ENCODE data around the gene BMP6. TPM values are rescaled to one million over a fixed set of nuclear protein-coding genes. Genes with fewer than 3 reads are reported as not detected.

BMP6 gene
- total and polyA plus RNA-seq, 2 donors (not counting 3 experiments of a cell fraction or from before 2014, with no cell fraction given) = 221 to 276 TPM

- Histone ChIP-seq H3K4me2 (ENCODE audit: insufficient read depth, low read length) (no peak overlapping the region), H3K79me2 (ENCODE audit: control insufficient read depth, insufficient read depth, low read length) (no peaks in the 10 kb centered on the region), H3K27me3 (ENCODE audit: control insufficient read depth in 2 of 2, insufficient read depth in 2 of 2, low read length in 2 of 2) (no peaks in the 10 kb centered on the region), H3K9me1 (replicated peaks; ENCODE audit: control insufficient read depth, extremely low read depth, insufficient read depth, low read length) (no peaks in the 10 kb centered on the region), H3K4me3 (replicated peaks in 1 of 3; ENCODE audit: insufficient read depth in 1 of 3, low read depth in 1 of 3, low read length in 3 of 3) (no peak overlapping the region), H3K9me3 (replicated peaks; ENCODE audit: control insufficient read depth, insufficient read depth, low read length) (no peaks in the 10 kb centered on the region), H3K27ac (ENCODE audit: insufficient read depth, low read depth, low read length) (no peak overlapping the region), H3K4me1 (ENCODE audit: control insufficient read depth, extremely low read depth, insufficient read depth, low read length) (no peaks in the 10 kb centered on the region), H4K20me1 (replicated peaks; ENCODE audit: control insufficient read depth, extremely low read depth, insufficient read depth, low read length) (no peaks in the 10 kb centered on the region), H2AFZ (ENCODE audit: low read depth, low read length) (no peak overlapping the region), H3K36me3 (ENCODE audit: control insufficient read depth in 2 of 2, extremely low read depth in 1 of 2, insufficient read depth in 2 of 2, low read length in 2 of 2) (no peaks in the 10 kb centered on the region), H3K9ac (replicated peaks; ENCODE audit: extremely low read depth, insufficient read depth, low read length) (no peak overlapping the region)
- FAIRE-seq = no peak
- no peak for TF ChIP-seq MYC (IDR thresholded peaks at IDR 0.05; ENCODE audit: low read depth, low read length)
- TF ChIP-seq MAX (IDR thresholded peaks at IDR 0.05; ENCODE audit: insufficient read depth, insufficient read length) = no peak
- TF ChIP-seq FOS (IDR thresholded peaks at IDR 0.05; ENCODE audit: borderline replicate concordance, insufficient read depth, low read length) = no peak
- no peak for TF ChIP-seq JUN (IDR thresholded peaks at IDR 0.05; ENCODE audit: borderline replicate concordance, insufficient read depth, insufficient read length, low read depth)
- no peak for TF ChIP-seq GATA2 (IDR thresholded peaks at IDR 0.05; ENCODE audit: insufficient read depth, insufficient read length, low read depth, low read length)
- TF ChIP-seq POLR2A (IDR thresholded peaks at IDR 0.05; ENCODE audit: low read depth, low read length) = no peak
- TF ChIP-seq EZH2 (IDR thresholded peaks at IDR 0.05; ENCODE audit: borderline replicate concordance, low read depth, low read length, severe bottlenecking) = no peak
- intact Hi-C loops (cut with micrococcal nuclease) = no loop called here
- BruUV-seq (replicated peaks) = no TSS peak
- ChIA-PET POLR2A (no interaction called here), CTCF (interaction anchor here (1.2 kb wide), 1 partner anchor 17 kb away, joined by 5 read pairs; no protein-coding TSS in a partner anchor)
- no peak for DNase-seq (ENCODE audit: low read depth, low spot score)
- dilution Hi-C loops (cut with MboI; ENCODE audit: extremely low pct_ligation_motif_present, low sequenced_read_pairs) = no loop called here
Observed at GRCh38 chr6:7922596-7922995, 196.7 kb downstream of the BMP6 start.

DNA sequence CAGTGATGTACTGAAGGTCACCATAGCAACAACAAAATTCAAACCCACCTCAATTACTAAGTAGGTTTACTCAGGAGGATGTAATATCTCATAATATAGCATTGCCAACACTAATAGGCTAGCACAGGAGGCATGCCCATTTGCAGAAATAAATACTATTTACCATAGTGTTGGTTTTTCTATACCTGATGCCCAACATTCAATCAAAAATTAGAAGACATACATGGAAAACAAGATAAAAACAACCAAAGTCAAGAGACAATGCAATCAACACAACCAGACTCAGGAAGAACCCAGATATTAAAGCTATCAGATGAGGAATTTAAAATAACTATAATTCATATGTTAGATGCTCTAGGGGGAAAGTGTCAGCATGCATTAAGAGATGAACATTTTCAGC is 199.0 kb downstream of the BMP6 start:
- no peak overlapping the region for H3K4me3 ChIP-seq (replicated peaks in 1 of 3; ENCODE audit: insufficient read depth in 1 of 3, low read depth in 1 of 3, low read length in 3 of 3)
- H3K27ac ChIP-seq (ENCODE audit: insufficient read depth, low read depth, low read length) = no peak overlapping the region
- FAIRE-seq (no peak), DNase-seq (ENCODE audit: low read depth, low spot score) (no peak)
- no peak overlapping the region for H3K9ac ChIP-seq (replicated peaks; ENCODE audit: extremely low read depth, insufficient read depth, low read length)
- no peak overlapping the region for H3K4me2 ChIP-seq (ENCODE audit: insufficient read depth, low read length)
- TF ChIP-seq JUN (IDR thresholded peaks at IDR 0.05; ENCODE audit: borderline replicate concordance, insufficient read depth, insufficient read length, low read depth) = no peak
- no peak for TF ChIP-seq POLR2AphosphoS5 (IDR thresholded peaks at IDR 0.05; ENCODE audit: insufficient read depth, low read depth, low read length)
- no peak for TF ChIP-seq FOS (IDR thresholded peaks at IDR 0.05; ENCODE audit: borderline replicate concordance, insufficient read depth, low read length)
- no peak for TF ChIP-seq POLR2A (IDR thresholded peaks at IDR 0.05; ENCODE audit: low read depth, low read length)
- TF ChIP-seq MAX (IDR thresholded peaks at IDR 0.05; ENCODE audit: insufficient read depth, insufficient read length) = no peak
- no peak for TF ChIP-seq MYC (IDR thresholded peaks at IDR 0.05; ENCODE audit: low read depth, low read length)
- no peak for TF ChIP-seq CTCF (IDR thresholded peaks at IDR 0.05; ENCODE audit: extremely low read depth in 1 of 2, insufficient read depth in 1 of 2, low read depth in 1 of 2, low read length in 2 of 2)
- no peak for TF ChIP-seq EZH2 (IDR thresholded peaks at IDR 0.05; ENCODE audit: borderline replicate concordance, low read depth, low read length, severe bottlenecking)
- no peak for TF ChIP-seq GATA2 (IDR thresholded peaks at IDR 0.05; ENCODE audit: insufficient read depth, insufficient read length, low read depth, low read length)
- dilution Hi-C loops (cut with MboI; ENCODE audit: extremely low pct_ligation_motif_present, low sequenced_read_pairs) = no loop called here
- no peaks in the 10 kb centered on the region for H3K79me2 ChIP-seq (ENCODE audit: control insufficient read depth, insufficient read depth, low read length)
- no peaks in the 10 kb centered on the region for H3K27me3 ChIP-seq (ENCODE audit: control insufficient read depth in 2 of 2, insufficient read depth in 2 of 2, low read length in 2 of 2)
- no peaks in the 10 kb centered on the region for H3K9me3 ChIP-seq (replicated peaks; ENCODE audit: control insufficient read depth, insufficient read depth, low read length)
- no TSS peak for BruUV-seq (replicated peaks)
- POLR2A ChIA-PET = no interaction called here
- no peak overlapping the region for H2AFZ ChIP-seq (ENCODE audit: low read depth, low read length)
- CTCF ChIA-PET = interaction anchor here (1.6 kb wide), 1 partner anchor 15 kb away, joined by 3 read pairs; no protein-coding TSS in a partner anchor
- no peaks in the 10 kb centered on the region for H3K36me3 ChIP-seq (ENCODE audit: control insufficient read depth in 2 of 2, extremely low read depth in 1 of 2, insufficient read depth in 2 of 2, low read length in 2 of 2)
- H3K9me1 ChIP-seq (replicated peaks; ENCODE audit: control insufficient read depth, extremely low read depth, insufficient read depth, low read length) = no peaks in the 10 kb centered on the region
- no peaks in the 10 kb centered on the region for H3K4me1 ChIP-seq (ENCODE audit: control insufficient read depth, extremely low read depth, insufficient read depth, low read length)
- intact Hi-C loops (cut with micrococcal nuclease) = no loop called here
- H4K20me1 ChIP-seq (replicated peaks; ENCODE audit: control insufficient read depth, extremely low read depth, insufficient read depth, low read length) = no peaks in the 10 kb centered on the region

Data from endothelial cell of umbilical vein (primary cell).